ENCODE data around the gene FAM210A.
"Not testable (repeated sequence)": the region's sequence is repeated elsewhere in the genome, so short reads cannot be mapped to it uniquely, and the experiment has no call there.

Gene FAM210A

DNA sequence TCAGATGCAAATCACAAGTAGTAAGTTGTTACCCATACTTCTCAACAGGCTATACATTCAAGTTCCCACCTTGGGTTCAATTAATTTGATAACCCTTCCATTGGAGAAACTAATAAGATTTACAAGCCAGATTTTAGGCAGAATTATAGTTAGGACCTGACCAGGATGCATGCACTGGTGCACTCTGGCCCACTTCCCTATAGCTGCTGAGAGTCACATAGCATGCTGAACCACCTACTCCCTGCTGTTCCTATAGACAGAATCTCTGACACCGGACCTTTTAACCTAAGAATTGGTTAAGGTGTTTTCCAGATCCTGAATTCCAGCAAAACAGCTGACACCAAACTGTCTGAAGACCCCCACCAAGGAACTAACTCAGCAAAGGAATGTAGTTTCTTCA is 26.2 kb downstream of the FAM210A start:
- no peak for DNase-seq

DNA sequence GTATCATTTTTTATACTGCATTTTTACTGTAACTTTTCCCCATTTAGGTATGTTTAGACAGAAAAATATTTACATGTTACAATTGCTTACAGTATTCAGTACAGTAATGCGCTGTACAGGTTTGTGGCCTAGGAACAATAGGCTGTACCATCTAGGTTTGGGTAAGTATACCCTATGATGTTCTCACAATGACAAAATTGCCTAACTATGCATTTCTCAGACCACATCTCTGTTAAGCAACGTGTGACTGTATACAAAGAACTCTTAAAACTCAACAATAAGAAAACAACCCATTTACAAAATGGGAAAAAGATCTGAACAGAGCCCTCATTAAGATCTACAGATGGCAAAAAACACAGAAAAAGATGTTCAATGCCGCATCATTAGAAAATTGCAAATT is 29.4 kb downstream of the FAM210A start:
- DNase-seq, result no peak

DNA sequence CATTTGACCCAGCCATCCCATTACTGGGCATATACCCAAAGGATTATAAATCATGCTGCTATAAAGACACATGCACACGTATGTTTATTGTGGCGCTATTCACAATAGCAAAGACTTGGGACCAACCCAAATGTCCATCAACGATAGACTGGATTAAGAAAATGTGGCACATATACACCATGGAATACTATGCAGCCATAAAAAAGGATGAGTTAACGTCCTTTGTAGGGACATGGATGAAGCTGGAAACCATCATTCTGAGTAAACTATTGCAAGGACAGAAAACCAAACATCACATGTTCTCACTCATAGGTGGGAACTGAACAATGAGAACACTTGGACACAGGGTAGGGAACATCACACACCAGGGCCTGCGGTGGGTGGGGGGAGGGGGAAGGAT is 31.0 kb downstream of the FAM210A start:
- not testable (repeated sequence) for DNase-seq

DNA sequence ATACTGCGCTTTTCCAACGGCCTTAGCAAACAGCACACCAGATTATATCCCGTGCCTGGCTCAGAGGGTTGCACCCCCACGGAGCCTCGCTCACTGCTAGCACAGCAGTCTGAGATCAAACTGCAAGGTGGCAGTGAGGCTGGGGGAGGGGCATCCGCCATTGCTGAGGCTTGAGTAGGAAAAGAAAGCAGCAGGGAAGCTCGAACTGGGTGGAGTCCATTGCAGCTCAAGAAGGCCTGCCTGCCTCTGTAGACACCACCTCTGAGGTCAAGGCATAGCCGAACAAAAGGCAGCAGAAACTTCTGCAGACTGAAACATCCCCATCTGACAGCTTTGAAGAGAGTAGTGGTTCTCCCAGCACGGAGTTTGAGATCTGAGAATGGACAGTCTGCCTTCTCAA is 36.3 kb downstream of the FAM210A start:
- not testable (repeated sequence) for DNase-seq

DNA sequence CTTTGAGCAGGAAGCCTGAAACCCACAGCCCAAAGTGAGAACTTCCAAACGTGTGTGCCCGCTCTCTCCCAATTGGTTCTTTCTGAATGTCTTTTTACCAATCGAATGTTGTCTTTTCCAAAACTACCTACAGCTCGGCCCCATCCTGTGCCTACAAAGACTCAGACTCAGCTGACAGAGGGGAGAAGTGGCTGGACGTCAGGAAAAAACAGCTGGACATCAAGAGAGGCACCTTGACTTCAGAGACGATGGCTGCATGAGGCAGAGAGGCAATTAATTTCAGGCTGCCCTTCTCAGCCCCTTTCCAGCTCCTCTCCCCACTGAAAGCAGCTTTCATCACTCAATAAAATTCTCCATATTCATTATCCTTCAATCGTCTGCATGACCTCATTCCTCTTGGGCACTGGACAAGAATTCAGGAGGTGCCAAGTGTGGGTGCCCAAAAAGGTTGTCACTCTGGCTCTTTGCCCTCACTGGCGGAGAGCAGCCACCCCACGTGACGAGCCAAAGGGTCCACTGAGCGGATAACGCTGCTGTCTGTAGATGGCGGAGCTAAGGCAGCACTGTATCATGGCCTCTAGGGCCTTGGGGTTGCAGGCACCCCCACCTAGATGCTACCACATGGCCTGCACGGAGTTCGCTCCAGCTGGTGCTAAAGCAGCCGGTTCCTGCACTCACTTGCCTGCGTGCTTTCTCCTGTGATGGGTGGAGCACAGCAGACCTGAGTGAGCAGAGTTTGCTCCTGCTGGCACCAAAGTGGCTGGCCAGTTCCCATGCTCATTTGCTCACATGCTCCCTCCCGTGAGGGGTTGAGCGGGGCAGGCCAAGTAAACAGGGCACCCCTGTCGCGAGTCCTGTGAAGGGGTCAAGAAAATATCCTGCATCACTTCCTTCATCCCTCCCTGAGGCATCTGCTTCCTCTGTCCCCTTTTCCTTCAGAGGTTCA is 37.9 kb downstream of the FAM210A start:
- DNase-seq, result no peak

DNA sequence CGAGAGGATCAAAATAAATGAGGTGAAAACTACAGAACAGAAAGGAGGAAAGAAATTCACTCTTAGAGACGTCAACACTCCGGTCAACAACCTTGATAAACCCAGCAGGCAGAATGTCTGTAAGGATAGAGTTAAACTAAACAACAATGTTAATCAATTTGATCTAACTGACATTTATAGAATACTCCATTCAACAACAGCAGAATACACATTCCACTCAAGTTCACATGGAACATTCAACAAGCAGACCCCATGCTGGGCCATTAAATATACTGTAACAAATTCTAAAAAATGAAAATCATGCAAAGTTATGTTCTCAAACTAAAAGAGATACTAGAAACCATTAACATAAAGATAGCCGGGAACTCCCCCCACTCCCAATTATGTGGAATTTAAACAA is 41.8 kb downstream of the FAM210A start:
- no peak for DNase-seq

DNA sequence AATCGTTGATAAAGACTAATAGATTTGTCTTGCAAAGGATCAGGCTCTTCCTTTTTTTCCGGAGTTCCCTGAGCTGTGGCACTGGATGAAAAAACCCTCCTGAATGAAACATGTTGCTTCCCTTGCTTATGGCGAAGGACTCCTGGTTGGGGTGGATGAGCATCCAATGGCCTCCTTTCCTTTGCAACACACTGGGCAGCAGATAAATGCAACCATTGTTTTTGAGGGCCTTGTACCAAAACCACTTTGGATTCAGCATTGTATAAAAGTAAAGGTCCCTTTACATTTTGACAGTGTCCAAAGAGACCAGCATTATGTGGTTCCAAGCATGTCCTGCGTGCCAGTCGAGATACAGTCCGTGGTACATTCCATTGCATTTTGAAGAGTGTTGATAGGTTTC is 44.7 kb downstream of the FAM210A start:
- no peak for DNase-seq

DNA sequence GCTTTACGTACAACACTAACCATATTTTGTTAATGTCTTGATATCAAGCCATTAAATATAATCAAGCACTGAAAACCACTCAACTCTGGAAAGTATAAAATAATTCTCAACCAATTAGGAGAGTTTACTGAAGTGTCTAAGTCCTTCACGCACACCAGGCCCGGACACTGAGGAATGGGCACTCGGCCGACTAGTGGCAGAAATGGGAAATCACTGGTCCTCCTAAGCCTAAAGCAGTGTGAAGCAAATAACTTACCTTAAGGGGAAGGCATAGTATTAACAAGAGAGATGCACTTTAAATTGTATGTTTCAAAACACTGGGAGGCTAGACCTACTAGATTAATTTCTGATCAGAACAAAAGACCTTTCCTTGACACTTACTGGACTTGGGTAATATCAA is 45.7 kb downstream of the FAM210A start:
- no peak for DNase-seq

DNA sequence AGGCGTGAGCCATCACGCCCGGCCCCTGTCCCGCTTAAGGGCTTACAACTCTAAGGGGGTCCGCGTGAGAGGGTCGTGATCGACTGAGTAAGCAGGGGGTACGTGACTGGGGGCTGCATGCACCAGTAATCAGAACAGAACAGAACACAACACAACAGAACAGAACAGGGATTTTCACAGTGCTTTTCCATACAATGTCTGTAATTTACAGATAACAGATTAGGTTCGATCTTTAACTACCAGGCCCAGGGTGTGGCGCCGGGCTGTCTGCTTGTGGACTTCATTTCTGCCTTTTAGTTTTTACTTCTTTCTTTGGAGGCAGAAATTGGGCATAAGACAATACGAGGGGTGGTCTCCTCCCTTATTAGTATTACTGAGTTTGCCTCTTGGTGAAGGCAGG is 49.0 kb downstream of the FAM210A start:
- DNase-seq, result not testable (repeated sequence)

DNA sequence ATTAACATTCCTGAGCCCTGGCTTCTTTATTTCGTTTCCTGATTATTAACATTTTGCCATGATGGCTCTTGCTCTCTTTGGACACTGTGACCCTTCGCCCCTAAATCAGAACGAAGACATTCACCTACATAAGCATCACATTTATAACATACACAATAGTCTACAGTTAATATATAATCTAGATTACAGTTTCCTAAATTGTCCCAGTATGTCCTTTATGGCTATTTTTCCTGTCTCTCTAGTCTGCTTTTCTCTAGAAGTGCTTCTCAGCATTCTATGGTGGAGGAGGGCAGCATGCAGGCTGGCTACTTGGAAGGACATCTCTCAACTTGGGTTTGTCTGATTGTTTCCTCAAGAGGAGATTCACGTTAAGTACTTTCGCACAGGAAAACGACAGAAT is 49.9 kb downstream of the FAM210A start:
- no peak for DNase-seq

DNA sequence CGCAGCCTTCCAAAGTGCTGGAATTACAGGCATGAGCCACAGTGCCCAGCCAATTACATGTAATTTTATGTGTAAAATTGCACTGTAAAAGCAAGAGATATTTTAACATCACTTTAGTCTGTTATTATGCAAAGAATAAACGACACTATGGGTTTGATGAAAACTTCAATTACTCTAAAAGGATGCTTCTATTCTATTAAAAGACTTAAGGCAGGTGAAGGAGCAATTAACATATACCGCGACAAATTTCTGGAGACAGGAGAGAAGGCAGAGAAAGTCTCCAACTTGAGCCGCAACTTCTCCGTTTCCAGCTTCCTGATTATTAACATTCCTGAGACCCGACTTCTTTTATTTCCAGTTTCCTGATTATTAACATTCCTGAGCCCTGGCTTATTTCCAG is 53.7 kb downstream of the FAM210A start:
- DNase-seq, result no peak

DNA sequence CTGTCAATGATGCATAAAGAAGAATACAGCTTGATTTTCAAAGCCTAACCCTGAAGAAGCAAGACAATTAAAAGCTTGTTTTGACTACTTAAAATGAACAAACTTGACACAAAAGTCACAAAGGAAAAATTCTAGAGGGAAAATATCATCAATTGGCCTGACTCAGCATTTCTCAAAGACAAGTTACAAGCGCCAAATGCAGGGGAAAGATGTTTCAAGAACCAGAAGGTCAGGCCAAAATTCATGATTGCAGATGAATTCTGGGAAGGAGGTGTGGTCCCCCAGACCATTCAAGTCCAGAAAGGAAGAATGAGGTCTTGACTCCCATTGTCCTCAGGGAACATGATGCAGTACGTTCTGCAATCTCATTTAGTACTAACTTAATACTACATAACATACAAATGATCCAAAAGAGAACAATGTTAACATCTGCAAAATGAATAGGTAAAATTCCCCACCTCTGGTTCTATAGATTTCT is 64.5 kb downstream of the FAM210A start:
- no peak for DNase-seq

DNA sequence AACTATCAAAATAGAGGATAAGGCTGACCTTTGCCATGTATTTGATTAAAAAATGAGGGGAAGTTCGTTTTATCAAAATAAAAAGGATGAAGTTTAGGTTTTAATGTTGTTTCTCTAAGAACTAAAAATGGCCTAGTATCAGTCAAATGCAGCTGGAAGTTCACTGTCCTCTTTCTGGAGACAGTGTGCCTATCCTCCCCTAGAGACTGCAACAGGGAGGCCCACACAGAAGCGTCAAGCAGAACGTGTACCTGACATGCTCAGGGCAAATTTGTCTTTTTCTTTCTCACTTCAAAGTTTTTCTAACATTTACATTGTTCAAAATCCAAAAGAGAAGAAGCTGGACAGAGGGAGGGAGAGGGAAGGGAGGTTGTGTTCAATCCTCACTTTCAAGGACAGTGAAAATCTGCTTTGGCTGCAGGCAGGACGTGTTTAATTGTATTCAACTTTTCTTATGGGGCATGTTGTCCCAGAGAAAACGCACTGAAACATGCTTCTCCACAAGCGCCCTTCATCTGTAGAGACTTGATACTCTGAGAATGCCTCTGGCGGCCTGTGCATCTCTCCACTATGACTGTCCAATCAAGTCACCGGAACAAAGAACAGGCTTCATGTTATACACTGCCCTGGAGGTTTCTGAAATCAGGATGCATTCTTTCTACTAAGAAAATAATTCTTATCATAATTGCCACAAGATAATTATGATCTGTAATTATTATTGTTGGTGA is 65.1 kb downstream of the FAM210A start:
- DNase-seq, result no peak

DNA sequence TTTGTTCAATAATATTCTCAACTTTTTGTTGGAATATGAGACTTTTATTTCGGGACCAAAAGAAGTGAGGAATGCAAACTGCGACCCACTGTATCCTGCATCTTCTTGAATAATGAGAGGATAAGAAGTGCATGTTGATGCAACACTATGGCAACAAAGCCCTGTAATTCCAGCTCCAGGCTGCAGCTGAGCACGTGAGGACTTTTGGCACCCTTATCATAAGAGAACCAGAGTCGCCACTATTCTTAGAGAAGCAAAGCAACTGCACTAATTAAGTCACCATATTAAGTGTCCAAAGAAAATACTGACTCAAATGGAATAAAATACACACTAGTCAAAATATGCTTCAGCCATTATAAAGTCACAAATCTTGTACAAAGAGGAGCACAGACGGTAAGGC is 65.8 kb downstream of the FAM210A start:
- no peak for DNase-seq

DNA sequence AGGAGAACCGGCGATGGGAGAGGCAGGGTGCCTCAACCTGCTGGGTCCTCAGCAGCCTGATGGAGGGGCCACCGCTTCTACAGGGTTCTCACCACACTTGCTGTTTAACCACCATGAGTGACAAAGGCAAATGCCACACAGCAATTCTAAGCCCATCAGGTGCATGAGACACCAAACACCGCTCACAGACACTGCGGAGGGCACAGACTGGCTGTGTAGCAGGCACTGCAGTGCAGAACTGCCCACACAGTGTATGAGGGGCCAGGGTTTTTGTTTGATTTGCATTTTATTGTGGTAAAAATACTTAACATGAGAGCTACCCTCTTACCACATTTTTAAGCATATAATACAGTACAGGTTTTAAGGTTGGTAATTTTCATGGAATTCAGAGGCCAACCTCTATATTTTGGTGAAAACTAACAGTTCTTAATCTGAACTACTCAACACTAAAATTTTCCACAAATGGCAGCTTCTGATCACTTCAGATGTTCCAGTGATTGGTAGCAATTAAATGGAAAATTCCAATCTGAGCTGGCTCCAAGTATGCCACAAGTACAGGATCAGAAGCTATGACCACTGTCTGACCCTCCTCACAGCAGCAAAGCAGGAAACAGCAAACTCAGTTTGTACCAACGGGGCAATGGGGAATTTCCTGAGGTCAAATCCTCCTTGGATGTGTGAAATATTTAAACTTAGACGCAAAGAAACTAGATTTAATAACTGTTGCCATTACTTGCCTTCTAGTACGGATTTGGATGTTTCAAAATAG is 67.7 kb downstream of the FAM210A start:
- no peak for DNase-seq

DNA sequence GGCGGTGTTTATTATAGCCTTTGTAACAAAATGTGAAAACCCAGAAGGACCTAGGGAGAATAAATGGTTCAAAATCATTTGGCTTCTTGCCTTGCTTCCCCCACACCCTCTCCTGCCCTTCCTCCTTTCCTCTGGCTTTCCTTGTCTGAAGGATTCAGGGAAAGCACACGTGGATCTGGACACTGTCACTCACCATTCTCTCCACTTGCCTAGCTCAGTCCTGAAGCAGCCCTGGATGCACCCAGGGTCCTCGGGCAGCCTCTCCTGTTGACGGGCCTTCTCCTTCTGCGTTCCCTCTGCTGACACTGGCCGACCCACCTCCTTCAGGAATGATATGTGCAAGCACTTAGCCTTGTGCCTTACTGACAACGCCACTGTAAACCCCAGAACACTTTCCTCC is 68.4 kb downstream of the FAM210A start:
- no peak for DNase-seq

DNA sequence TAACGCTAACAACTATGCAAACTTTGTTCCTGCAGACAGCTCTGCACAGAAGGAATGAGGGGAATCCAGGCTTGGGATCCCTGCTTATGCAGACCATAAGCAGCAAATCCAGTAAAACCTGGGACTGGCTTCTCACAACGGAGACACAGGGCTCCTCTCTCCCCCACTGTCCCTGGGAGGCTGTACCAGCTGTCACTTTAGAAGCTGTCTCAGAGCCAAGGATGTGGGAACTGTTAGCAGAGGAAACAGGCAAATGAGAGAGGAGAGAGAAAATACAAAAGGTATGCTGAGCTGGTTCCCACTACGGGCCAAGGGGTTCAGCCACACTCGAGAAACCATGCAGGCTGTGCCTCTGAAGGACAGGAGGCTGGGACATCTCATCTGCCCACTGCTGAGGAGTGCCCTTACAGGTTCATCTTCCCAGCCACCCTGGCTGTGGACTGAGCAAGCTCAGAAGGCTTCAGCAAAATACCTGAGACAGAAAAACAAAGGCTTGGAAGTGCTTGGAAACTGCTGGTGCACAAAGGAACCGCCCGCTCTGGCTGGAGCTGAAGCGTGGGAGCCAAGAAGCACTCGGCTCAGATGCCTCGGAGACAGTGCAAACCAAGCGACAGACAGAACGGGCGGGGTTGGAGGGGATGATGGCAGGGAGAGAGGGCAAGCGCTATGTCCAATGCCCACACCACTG is 72.5 kb downstream of the FAM210A start:
- no peak for DNase-seq

DNA sequence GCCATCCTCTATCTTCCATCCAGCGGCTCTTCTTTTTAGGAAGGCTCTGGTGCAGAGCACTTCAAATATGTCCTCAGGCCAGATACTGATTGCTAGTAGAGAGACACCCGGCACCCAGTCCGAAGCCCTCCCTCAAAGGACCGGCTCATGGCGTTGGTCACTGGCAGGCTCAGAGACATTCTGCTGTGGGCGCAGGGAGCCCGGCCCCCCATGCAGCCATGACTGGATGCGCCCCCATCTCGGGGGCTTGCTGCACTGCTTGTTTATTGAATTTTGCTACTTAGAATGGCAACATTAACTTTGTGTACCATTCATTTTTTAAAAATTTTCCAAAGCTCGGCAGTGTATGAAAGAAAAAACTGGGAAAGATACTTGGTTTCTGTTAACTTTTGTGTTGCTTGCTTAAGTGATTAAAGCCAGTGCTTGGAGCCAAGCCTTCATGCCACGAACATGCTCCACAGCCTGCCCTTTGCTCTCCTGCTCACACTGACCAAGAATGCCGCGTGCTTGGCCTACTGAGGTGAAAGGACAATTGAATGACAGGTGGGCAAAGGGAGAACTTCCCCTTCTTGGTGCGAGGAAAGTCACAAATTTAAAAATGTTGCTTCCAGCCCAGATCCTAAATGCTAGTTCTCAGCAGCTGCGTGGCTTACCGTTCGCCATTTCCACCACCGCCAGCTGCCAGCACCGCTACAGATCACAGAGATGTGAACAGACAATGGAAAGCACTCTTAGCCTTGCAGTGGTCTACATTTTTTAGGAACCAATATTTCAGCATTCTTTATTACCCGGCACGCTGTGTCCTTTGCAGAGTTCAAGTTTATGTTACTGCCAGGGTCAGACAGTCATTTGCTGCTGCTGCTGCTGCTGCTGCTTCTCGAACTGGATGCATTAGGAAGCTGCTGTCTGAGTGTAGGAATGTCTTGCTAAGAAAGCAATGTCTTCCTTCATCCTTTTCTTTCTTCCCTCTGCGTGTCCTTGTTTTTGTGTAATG is 76.7 kb downstream of the FAM210A start:
- DNase-seq, result no peak

DNA sequence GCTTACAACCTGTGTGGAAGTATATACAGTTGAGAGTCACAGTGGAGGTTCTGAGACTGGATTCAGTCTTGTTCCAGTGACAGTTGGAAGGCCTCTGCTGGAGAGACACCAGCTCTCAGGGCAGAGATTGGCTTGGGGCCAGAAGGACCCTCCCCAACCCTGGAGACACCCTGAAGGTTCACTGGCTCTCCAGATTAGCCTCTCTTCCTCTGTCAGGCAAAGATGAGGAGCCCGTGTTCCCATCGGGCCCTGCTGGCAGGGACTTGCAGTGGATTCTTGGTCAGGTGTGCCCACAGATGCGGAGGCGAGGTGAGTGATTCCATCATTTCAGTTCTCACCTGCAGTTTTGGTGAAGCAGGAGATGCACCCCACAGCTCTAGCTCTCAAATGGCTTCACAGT is 78.6 kb downstream of the FAM210A start:
- DNase-seq, result no peak

DNA sequence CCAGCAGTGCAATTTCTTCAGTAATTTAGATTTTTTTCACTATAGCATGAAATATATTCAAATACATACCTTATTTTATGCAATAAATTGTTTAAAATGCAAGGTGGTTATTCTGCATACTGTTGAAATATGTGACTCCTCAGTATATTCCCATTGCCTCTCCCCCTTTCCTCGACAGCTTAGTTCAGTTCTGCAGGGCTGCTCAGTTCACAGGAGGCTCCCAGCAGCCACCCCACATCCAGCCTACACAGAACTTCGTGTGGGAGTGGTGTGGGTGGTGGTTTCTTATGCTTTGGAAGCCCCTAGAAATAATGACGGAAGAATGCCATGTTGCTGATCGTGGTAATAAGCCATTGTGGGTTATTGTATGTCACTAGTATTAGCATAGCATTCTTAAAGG is 79.7 kb downstream of the FAM210A start:
- DNase-seq, result no peak

DNA sequence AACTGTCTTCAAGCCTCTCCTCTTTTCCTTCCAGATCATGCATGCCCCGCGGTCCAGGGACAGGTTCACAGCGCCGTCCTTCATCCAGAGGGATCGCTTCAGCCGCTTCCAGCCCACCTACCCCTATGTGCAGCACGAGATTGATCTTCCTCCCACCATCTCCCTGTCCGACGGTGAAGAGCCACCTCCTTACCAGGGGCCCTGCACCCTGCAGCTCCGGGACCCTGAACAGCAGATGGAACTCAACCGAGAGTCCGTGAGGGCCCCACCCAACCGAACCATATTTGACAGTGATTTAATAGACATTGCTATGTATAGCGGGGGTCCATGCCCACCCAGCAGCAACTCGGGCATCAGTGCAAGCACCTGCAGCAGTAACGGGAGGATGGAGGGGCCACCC is 81.3 kb downstream of the FAM210A start:
- DNase-seq, result no peak

Data from inflammatory macrophage (primary cell).